Keratinocyte (primary cell): Measurements from ENCODE around the gene UBE2I. TPM values are rescaled to one million over a fixed set of nuclear protein-coding genes. Genes with fewer than 3 reads are reported as not detected.

Source experiments
- DNase-seq: peaks from one replicate; pipeline ENCODE4 v3.0.0-alpha.2; 2011; ENCODE audit warnings: low read depth, missing footprints, low spot score
- FAIRE-seq: peaks from 2 replicates; lab custom pipeline; 2011; peaks lifted over from hg19 to GRCh38; lab: Jason Lieb, UNC
- H2AFZ ChIP-seq: 2 replicates; pipeline ENCODE4 v1.6.0; 2012; ENCODE audit warnings: low read length, control low read depth, inconsistent platforms; ENCODE audit not compliant: control insufficient read depth
- H3K27ac ChIP-seq: 2 replicates; pipeline ENCODE4 v1.5.1; 2011; ENCODE audit warnings: low read length; ENCODE audit not compliant: control insufficient read depth, insufficient read depth
- H3K27me3 ChIP-seq: 3 replicates; pipeline ENCODE4 v1.6.0; 2011; ENCODE audit warnings: low read length; ENCODE audit not compliant: control insufficient read depth, insufficient read depth; ENCODE audit errors: extremely low read depth
- H3K36me3 ChIP-seq, 2 experiments: 2 replicates in 1 of 2; 3 replicates in 1 of 2; pipeline ENCODE4 v1.5.1; 2011; ENCODE audit warnings: low read length in 2 of 2, mild to moderate bottlenecking in 1 of 2; ENCODE audit not compliant: control insufficient read depth in 2 of 2, insufficient read depth in 2 of 2; ENCODE audit errors: extremely low read depth in 1 of 2
- H3K4me1 ChIP-seq: 3 replicates; pipeline ENCODE4 v1.5.1; 2011; ENCODE audit warnings: low read length; ENCODE audit not compliant: control insufficient read depth, insufficient read depth; ENCODE audit errors: extremely low read depth
- H3K4me2 ChIP-seq: 3 replicates; pipeline ENCODE4 v1.6.0; 2011; ENCODE audit warnings: low read depth, low read length; ENCODE audit not compliant: control insufficient read depth, insufficient read depth; ENCODE audit errors: extremely low read depth
- H3K4me3 ChIP-seq, 3 experiments: fragments of 200-600 bp in 1 of 3; sonication (generic) in 1 of 3; 2 replicates in 2 of 3; 3 replicates in 1 of 3; pipeline ENCODE4 v1.5.1; 2011 to 2016; ENCODE audit warnings: low read length in 3 of 3, mild to moderate bottlenecking in 3 of 3, control low read depth in 2 of 3, inconsistent platforms in 1 of 3, low read depth in 1 of 3, mixed read lengths in 1 of 3, mixed run types in 1 of 3, moderate library complexity in 1 of 3; ENCODE audit not compliant: control insufficient read depth in 2 of 3, insufficient read depth in 2 of 3; ENCODE audit errors: extremely low read depth in 1 of 3
- H3K79me2 ChIP-seq: 2 replicates; pipeline ENCODE4 v1.6.0; 2012; ENCODE audit warnings: low read length; ENCODE audit not compliant: control insufficient read depth, insufficient read depth
- H3K9ac ChIP-seq: 3 replicates; pipeline ENCODE4 v1.6.0; 2011; ENCODE audit warnings: low read length; ENCODE audit not compliant: control insufficient read depth, insufficient read depth; ENCODE audit errors: extremely low read depth
- H3K9me1 ChIP-seq: 3 replicates; pipeline ENCODE4 v1.6.0; 2011; ENCODE audit warnings: low read length; ENCODE audit not compliant: control insufficient read depth, insufficient read depth; ENCODE audit errors: extremely low read depth
- H3K9me3 ChIP-seq: 2 replicates; pipeline ENCODE4 v1.5.1; 2012; ENCODE audit warnings: low read depth, low read length; ENCODE audit not compliant: control insufficient read depth
- H4K20me1 ChIP-seq: 3 replicates; pipeline ENCODE4 v1.6.0; 2011; ENCODE audit warnings: low read length; ENCODE audit not compliant: control insufficient read depth, insufficient read depth; ENCODE audit errors: extremely low read depth
- CTCF ChIP-seq, 3 experiments: IDR thresholded peaks in 1 of 3; conservative IDR thresholded peaks in 1 of 3; optimal IDR thresholded peaks in 1 of 3; 2 replicates in 2 of 3; 3 replicates in 1 of 3; pipeline versions ENCODE3 to v1.5.1; 2011; ENCODE audit warnings: low read length in 3 of 3, mild to moderate bottlenecking in 3 of 3, moderate library complexity in 2 of 3, control low read depth in 1 of 3, inconsistent platforms in 1 of 3; ENCODE audit not compliant: insufficient read depth in 2 of 3; ENCODE audit errors: extremely low read depth in 1 of 3
- EZH2 ChIP-seq: IDR thresholded peaks from one replicate; pipeline ENCODE4 v1.6.1; 2012; ENCODE audit warnings: inconsistent platforms, mild to moderate bottlenecking, low read length, moderate library complexity
- dilution Hi-C: fragments of 300-500 bp; cut with MboI; formaldehyde crosslinking; loops from one replicate; pipeline ENCODE4 v1.7.0; 2020; ENCODE audit warnings: low sequenced_read_pairs; ENCODE audit not compliant: extremely low pct_ligation_motif_present
- polyA plus RNA-seq, 5 experiments: library from polyadenylated mRNA; depleted of rRNA in 3 of 5; stranded (reverse) in 3 of 5; stranded (forward) in 1 of 5; unstranded in 1 of 5; fragments of >200 nt; gene quantifications; 1 replicate in 1 of 5; 2 replicates in 3 of 5; 3 replicates in 1 of 5; pipeline versions ENCODE4 v1.2.1 to v1.2.3, GENCODE V29; 2011 to 2012; ENCODE audit warnings: missing spikeins in 2 of 5, low read depth in 1 of 5, low replicate concordance in 1 of 5

UBE2I gene
- polyA plus RNA-seq, 1 donor (not counting 4 experiments of a cell fraction or from before 2014, with no cell fraction given): 157 TPM

- Histone ChIP-seq H3K9me1 (no peaks in the 10 kb centered on the region), H3K4me3 (no peak overlapping the region), H3K79me2 (no peaks in the 10 kb centered on the region), H2AFZ (no peak overlapping the region), H3K36me3 (no peaks in the 10 kb centered on the region), H4K20me1 (no peaks in the 10 kb centered on the region), H3K4me1 (no peaks in the 10 kb centered on the region), H3K9me3 (no peaks in the 10 kb centered on the region), H3K27ac (no peak overlapping the region), H3K4me2 (no peak overlapping the region), H3K9ac (no peak overlapping the region), H3K27me3 (peaks cover 9% of the 10 kb centered on the region)
- FAIRE-seq (no peak), DNase-seq (no peak)
- no peak for TF ChIP-seq EZH2
- TF ChIP-seq CTCF (optimal IDR thresholded peaks at IDR 0.05 in 1 of 3, IDR thresholded peaks at IDR 0.05 in 1 of 3, conservative IDR thresholded peaks at IDR 0.05 in 1 of 3; ENCODE audit: extremely low read depth in 1 of 3, insufficient read depth in 2 of 3, low read length in 3 of 3): no peak
- dilution Hi-C loops: no loop called here
Measured at GRCh38 chr16:1279081-1279944, 30.1 kb upstream of the UBE2I start.

DNA sequence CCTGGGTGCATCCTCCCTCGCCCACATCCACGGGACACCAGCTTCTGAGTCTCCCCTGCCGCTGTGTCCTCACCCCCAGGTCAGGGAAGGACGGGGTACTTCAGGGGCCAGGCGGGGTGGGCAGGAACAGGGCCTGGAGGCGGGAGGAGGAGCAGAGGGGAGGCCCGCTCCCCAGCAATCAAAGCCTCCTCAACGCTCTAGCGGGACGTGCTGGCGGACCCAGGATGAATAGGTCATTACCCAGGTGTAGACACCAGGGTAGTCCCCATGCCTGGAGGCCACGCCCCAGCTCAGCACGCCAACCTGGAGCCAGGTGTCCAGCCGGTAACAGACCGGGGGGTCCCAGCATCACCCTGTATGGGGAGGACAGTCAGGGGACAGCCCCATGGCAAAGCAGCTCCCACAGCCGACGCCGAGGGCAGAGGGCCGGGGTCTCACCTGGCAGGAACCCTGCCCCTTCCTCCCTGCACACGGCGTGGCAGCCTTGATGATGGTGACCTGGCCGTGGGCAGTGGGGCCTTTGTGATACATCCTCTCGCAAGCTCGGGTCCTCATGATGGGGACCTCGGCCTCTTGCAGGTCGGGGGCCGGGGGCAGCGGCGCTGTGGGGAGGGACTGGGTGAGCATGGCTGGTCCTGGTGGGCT lies 29.4 kb upstream of the UBE2I start:
- H3K4me3 ChIP-seq: no peak overlapping the region
- DNase-seq: no peak
- dilution Hi-C loops: no loop called here
- H3K4me1 ChIP-seq: no peaks in the 10 kb centered on the region
- H3K4me2 ChIP-seq: no peak overlapping the region
- no peak overlapping the region for H2AFZ ChIP-seq
- no peaks in the 10 kb centered on the region for H3K9me3 ChIP-seq
- no peaks in the 10 kb centered on the region for H3K9me1 ChIP-seq
- no peaks in the 10 kb centered on the region for H3K36me3 ChIP-seq
- H3K9ac ChIP-seq: no peak overlapping the region
- H3K27me3 ChIP-seq: peaks cover 9% of the 10 kb centered on the region
- H4K20me1 ChIP-seq: no peaks in the 10 kb centered on the region
- no peak overlapping the region for H3K27ac ChIP-seq
- FAIRE-seq: no peak
- H3K79me2 ChIP-seq: no peaks in the 10 kb centered on the region
- TF ChIP-seq EZH2: no peak
- TF ChIP-seq CTCF (optimal IDR thresholded peaks at IDR 0.05 in 1 of 3, IDR thresholded peaks at IDR 0.05 in 1 of 3, conservative IDR thresholded peaks at IDR 0.05 in 1 of 3; ENCODE audit: extremely low read depth in 1 of 3, insufficient read depth in 2 of 3, low read length in 3 of 3): no peak
